HepG2 (cell line): ENCODE results near the gene BABAM2. TPM values are rescaled to one million over a fixed set of nuclear protein-coding genes. Genes with fewer than 3 reads are reported as not detected.

Experiments used
- ARNT2 ChIP-seq: sonication (generic); formaldehyde crosslinking; IDR thresholded peaks from 2 replicates; pipeline ENCODE4 v1.8.0; 2022; ENCODE audit warnings: mild to moderate bottlenecking, low read depth, missing genetic modification reagents, moderate library complexity
- BORCS8-MEF2B ChIP-seq: sonication (generic); formaldehyde crosslinking; IDR thresholded peaks from 2 replicates; pipeline ENCODE4 v1.8.0; 2022; ENCODE audit warnings: mild to moderate bottlenecking, missing genetic modification reagents
- CREM ChIP-seq, 2 experiments: sonication (generic) in 1 of 2; formaldehyde crosslinking in 1 of 2; IDR thresholded peaks; 2 replicates each; pipeline versions ENCODE4 v1.4.0 to v1.6.1; 2016 to 2020; ENCODE audit warnings: antibody characterized with exemption in 1 of 2, mild to moderate bottlenecking in 1 of 2, missing genetic modification reagents in 1 of 2
- FOXK1 ChIP-seq: sonication (generic); formaldehyde crosslinking; IDR thresholded peaks from 2 replicates; pipeline ENCODE4 v1.4.0; 2020; ENCODE audit warnings: low read depth, missing genetic modification reagents, borderline replicate concordance
- IRX3 ChIP-seq: sonication (generic); formaldehyde crosslinking; IDR thresholded peaks from 2 replicates; pipeline ENCODE4 v1.8.1; 2023; ENCODE audit warnings: mild to moderate bottlenecking, low read depth, missing genetic modification reagents, borderline replicate concordance
- ISL2 ChIP-seq: sonication (generic); formaldehyde crosslinking; IDR thresholded peaks from 2 replicates; pipeline ENCODE4 v1.5.0; 2020; ENCODE audit warnings: missing genetic modification reagents
- KDM2A ChIP-seq: sonication (generic); formaldehyde crosslinking; IDR thresholded peaks from 2 replicates; pipeline ENCODE4 v1.4.0; 2020; ENCODE audit warnings: low read depth, missing genetic modification reagents, borderline replicate concordance
- KDM5A ChIP-seq: fragments of 200-600 bp; sonication (generic); IDR thresholded peaks from 2 replicates; pipeline ENCODE4 v1.7.0; 2018; ENCODE audit warnings: antibody characterized with exemption, mild to moderate bottlenecking, low read length, borderline replicate concordance
- KLF15 ChIP-seq: sonication (generic); formaldehyde crosslinking; IDR thresholded peaks from 2 replicates; pipeline ENCODE4 v1.8.1; 2023; ENCODE audit warnings: borderline replicate concordance, mild to moderate bottlenecking, inconsistent platforms, missing genetic modification reagents, mixed read lengths
- MAF1 ChIP-seq: sonication (generic); formaldehyde crosslinking; IDR thresholded peaks from 2 replicates; pipeline ENCODE4 v1.5.0; 2020; ENCODE audit warnings: missing genetic modification reagents, borderline replicate concordance
- RBM22 ChIP-seq: fragments of 200-400 bp; formaldehyde crosslinking; optimal IDR thresholded peaks from 2 replicates; pipeline ENCODE3; 2017; ENCODE audit warnings: mild to moderate bottlenecking, low read length, moderate library complexity
- SALL1 ChIP-seq: sonication (generic); formaldehyde crosslinking; IDR thresholded peaks from 2 replicates; pipeline ENCODE4 v1.8.0; 2022; ENCODE audit warnings: mild to moderate bottlenecking, missing genetic modification reagents
- SIX4 ChIP-seq: sonication (generic); formaldehyde crosslinking; IDR thresholded peaks from 2 replicates; pipeline ENCODE4 v1.4.0; 2020; ENCODE audit warnings: missing genetic modification reagents
- TRIM24 ChIP-seq: sonication (generic); formaldehyde crosslinking; IDR thresholded peaks from 2 replicates; pipeline ENCODE4 v1.8.0; 2022; ENCODE audit warnings: mild to moderate bottlenecking, missing genetic modification reagents
- ZNF17 ChIP-seq: sonication (generic); formaldehyde crosslinking; IDR thresholded peaks from 2 replicates; pipeline ENCODE4 v1.5.0; 2020; ENCODE audit warnings: mild to moderate bottlenecking, missing genetic modification reagents
- ZNF205 ChIP-seq: IDR thresholded peaks from 2 replicates; pipeline ENCODE4 v1.6.1; 2018; ENCODE audit warnings: missing biosample characterization, missing genetic modification reagents
- ZNF264 ChIP-seq: sonication (generic); formaldehyde crosslinking; IDR thresholded peaks from 2 replicates; pipeline ENCODE4 v1.4.0; 2020; ENCODE audit warnings: missing genetic modification reagents
- polyA plus RNA-seq, 8 experiments: library from polyadenylated mRNA; depleted of rRNA in 3 of 8; stranded (reverse) in 7 of 8; unstranded in 1 of 8; fragments of >200 nt; fragmentation: Illumina TruSeq in 4 of 8; extraction: Trizol in 4 of 8; gene quantifications; 2 replicates each; pipeline versions ENCODE4 v1.2.1 to v1.2.3, GENCODE V29; 2011 to 2016; ENCODE audit warnings: low read depth in 4 of 8, missing spikeins in 1 of 8, mixed read lengths in 1 of 8; ENCODE audit not compliant: insufficient read depth in 1 of 8
- total RNA-seq, 5 experiments: library from RNA; depleted of rRNA; stranded (reverse); fragments of >200 nt; fragmentation: Illumina TruSeq; extraction: Trizol; gene quantifications; 2 replicates each; pipeline ENCODE4 v1.2.3, GENCODE V29; 2016; ENCODE audit warnings: low read depth in 1 of 5
- TF ChIP-seq, protein P1 (sequence below): IDR thresholded peaks from 2 replicates; pipeline ENCODE4 v1.6.1; 2016
- TF ChIP-seq, protein P2 (sequence below): sonication (generic); formaldehyde crosslinking; IDR thresholded peaks from 2 replicates; pipeline ENCODE4 v1.4.0; 2020; ENCODE audit warnings: missing genetic modification reagents, borderline replicate concordance
- TF ChIP-seq, protein P3 (sequence below): sonication (generic); formaldehyde crosslinking; IDR thresholded peaks from 2 replicates; pipeline ENCODE4 v1.4.0; 2020; ENCODE audit warnings: missing genetic modification reagents

BABAM2 gene
- total and polyA plus RNA-seq, 2 of the 13 experiments (the other 11 are each of a cell fraction or from before 2014, with no cell fraction given), result 24.9 to 28.0 TPM

GRCh38 chr2:28359222-28360057, 468.9 kb downstream of the BABAM2 start (continued):
- TF ChIP-seq RBM22 (no peak), BORCS8-MEF2B (no peak), KDM2A (peak; percentile 60; the same call in 1 of the 2 replicates), TRIM24 (CRISPR knock-in tag) (no peak), SIX4 (CRISPR knock-in tag) (no peak), FOXK1 (CRISPR knock-in tag) (peak; percentile 23; the same call in 1 of the 2 replicates), ARNT2 (peak; percentile 75; the same call in 1 of the 2 replicates), KDM5A (no peak), ISL2 (CRISPR knock-in tag) (no peak), ZNF205 (no peak), MAF1 (CRISPR knock-in tag) (no peak), IRX3 (CRISPR knock-in tag) (no peak), SALL1 (CRISPR knock-in tag) (peak; percentile 46; the same call in 1 of the 2 replicates), KLF15 (CRISPR knock-in tag) (no peak), ZNF17 (CRISPR knock-in tag) (no peak), CREM (IDR thresholded peaks at IDR 0.05) (peak; percentile 78), CREM (CRISPR knock-in tag; IDR thresholded peaks at IDR 0.05) (no peak), ZNF264 (no peak)
- TF ChIP-seq, protein P1, sequence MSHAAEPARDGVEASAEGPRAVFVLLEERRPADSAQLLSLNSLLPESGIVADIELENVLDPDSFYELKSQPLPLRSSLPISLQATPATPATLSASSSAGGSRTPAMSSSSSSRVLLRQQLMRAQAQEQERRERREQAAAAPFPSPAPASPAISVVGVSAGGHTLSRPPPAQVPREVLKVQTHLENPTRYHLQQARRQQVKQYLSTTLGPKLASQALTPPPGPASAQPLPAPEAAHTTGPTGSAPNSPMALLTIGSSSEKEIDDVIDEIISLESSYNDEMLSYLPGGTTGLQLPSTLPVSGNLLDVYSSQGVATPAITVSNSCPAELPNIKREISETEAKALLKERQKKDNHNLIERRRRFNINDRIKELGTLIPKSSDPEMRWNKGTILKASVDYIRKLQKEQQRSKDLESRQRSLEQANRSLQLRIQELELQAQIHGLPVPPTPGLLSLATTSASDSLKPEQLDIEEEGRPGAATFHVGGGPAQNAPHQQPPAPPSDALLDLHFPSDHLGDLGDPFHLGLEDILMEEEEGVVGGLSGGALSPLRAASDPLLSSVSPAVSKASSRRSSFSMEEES (CRISPR knock-in tag), result peak; percentile 85
- TF ChIP-seq, protein P2, sequence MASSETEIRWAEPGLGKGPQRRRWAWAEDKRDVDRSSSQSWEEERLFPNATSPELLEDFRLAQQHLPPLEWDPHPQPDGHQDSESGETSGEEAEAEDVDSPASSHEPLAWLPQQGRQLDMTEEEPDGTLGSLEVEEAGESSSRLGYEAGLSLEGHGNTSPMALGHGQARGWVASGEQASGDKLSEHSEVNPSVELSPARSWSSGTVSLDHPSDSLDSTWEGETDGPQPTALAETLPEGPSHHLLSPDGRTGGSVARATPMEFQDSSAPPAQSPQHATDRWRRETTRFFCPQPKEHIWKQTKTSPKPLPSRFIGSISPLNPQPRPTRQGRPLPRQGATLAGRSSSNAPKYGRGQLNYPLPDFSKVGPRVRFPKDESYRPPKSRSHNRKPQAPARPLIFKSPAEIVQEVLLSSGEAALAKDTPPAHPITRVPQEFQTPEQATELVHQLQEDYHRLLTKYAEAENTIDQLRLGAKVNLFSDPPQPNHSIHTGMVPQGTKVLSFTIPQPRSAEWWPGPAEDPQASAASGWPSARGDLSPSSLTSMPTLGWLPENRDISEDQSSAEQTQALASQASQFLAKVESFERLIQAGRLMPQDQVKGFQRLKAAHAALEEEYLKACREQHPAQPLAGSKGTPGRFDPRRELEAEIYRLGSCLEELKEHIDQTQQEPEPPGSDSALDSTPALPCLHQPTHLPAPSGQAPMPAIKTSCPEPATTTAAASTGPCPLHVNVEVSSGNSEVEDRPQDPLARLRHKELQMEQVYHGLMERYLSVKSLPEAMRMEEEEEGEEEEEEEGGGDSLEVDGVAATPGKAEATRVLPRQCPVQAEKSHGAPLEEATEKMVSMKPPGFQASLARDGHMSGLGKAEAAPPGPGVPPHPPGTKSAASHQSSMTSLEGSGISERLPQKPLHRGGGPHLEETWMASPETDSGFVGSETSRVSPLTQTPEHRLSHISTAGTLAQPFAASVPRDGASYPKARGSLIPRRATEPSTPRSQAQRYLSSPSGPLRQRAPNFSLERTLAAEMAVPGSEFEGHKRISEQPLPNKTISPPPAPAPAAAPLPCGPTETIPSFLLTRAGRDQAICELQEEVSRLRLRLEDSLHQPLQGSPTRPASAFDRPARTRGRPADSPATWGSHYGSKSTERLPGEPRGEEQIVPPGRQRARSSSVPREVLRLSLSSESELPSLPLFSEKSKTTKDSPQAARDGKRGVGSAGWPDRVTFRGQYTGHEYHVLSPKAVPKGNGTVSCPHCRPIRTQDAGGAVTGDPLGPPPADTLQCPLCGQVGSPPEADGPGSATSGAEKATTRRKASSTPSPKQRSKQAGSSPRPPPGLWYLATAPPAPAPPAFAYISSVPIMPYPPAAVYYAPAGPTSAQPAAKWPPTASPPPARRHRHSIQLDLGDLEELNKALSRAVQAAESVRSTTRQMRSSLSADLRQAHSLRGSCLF (CRISPR knock-in tag), result no peak
- TF ChIP-seq, protein P3, sequence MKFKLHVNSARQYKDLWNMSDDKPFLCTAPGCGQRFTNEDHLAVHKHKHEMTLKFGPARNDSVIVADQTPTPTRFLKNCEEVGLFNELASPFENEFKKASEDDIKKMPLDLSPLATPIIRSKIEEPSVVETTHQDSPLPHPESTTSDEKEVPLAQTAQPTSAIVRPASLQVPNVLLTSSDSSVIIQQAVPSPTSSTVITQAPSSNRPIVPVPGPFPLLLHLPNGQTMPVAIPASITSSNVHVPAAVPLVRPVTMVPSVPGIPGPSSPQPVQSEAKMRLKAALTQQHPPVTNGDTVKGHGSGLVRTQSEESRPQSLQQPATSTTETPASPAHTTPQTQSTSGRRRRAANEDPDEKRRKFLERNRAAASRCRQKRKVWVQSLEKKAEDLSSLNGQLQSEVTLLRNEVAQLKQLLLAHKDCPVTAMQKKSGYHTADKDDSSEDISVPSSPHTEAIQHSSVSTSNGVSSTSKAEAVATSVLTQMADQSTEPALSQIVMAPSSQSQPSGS (CRISPR knock-in tag), result peak; percentile 81; the same call in 1 of the 2 replicates
